Measurements from ENCODE around the gene BNC2. TPM values are rescaled to one million over a fixed set of nuclear protein-coding genes. Genes with fewer than 3 reads are reported as not detected.
A peak's percentile ranks its signal among the peaks of the same experiment; 100 is the strongest.

BNC2 gene
- polyA plus RNA-seq, 4 donors = 0.81 to 11.1 (median 1.3) TPM; not detected in 1

DNA sequence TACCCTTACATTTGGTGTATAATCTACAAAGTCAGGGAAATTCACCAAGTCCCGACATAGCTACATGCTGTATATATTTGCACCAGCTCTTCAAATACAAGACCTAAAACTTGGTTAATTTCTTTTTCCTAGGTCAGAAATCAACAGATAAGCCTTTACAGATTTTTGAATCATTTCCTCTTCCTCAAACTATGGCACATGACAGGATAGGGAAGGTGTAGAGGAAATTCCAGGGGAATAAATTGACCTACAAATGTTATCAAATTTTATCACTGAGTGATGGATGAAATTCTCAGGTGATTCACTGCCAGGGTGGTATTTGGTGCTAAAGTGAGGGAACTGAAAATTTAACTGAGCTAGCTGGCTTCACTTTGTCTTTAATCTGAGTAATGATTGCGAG, 360.0 kb downstream of the BNC2 start:
- Histone ChIP-seq H3K4me1 (ENCODE audit: control insufficient read depth in 3 of 3, insufficient read depth in 2 of 3, low read depth in 1 of 3, low read length in 2 of 3) (peaks cover 0 to 3% (median 0%) of the 10 kb centered on the region in 3 donors), H3K4me3 (ENCODE audit: low read depth in 1 of 3, low read length in 3 of 3) (no peak overlapping the region), H3K9me3 (ENCODE audit: control insufficient read depth in 2 of 2, insufficient read depth in 1 of 2, low read depth in 1 of 2, low read length in 1 of 2) (no peaks in the 10 kb centered on the region), H3K27ac (ENCODE audit: low read depth in 1 of 3, low read length in 2 of 3) (no peak overlapping the region), H3K36me3 (ENCODE audit: control insufficient read depth in 3 of 3, insufficient read depth in 2 of 3, low read depth in 1 of 3, low read length in 3 of 3) (no peaks in the 10 kb centered on the region), H3K27me3 (ENCODE audit: control insufficient read depth in 3 of 3, insufficient read depth in 3 of 3, low read length in 3 of 3) (peaks cover 0 to 5% (median 0%) of the 10 kb centered on the region in 3 donors)
- DNase-seq (no peak), FAIRE-seq (no peak)
- 86 to 89% (median 89%) methylated on average over 2 of the region's 2 CpGs for WGBS, 3 donors

DNA sequence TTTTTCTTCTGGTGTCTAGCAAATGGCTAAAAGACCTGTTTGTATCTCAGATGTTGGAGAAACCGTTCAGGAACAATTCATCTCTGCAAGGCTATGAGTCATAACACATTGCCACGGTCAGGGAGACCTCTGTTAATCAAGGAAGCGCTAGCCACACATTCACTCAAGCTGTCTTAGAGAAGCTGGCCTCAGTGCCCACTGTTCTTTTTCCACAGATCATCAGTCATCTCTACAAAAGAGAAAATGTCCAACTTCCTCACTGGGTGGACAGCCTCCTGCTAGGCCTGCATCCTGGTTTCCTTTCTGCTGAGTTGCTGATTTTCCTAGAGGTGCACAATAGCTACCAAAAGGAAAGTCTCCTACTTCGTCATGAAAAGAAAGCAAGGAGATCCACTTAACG, 360.5 kb downstream of the BNC2 start:
- DNase-seq (no peak), FAIRE-seq (no peak)
- Histone ChIP-seq H3K36me3 (ENCODE audit: control insufficient read depth in 3 of 3, insufficient read depth in 2 of 3, low read depth in 1 of 3, low read length in 3 of 3) (no peaks in the 10 kb centered on the region), H3K4me1 (ENCODE audit: control insufficient read depth in 3 of 3, insufficient read depth in 2 of 3, low read depth in 1 of 3, low read length in 2 of 3) (no peaks in the 10 kb centered on the region), H3K27ac (ENCODE audit: low read depth in 1 of 3, low read length in 2 of 3) (no peak overlapping the region), H3K9me3 (ENCODE audit: control insufficient read depth in 2 of 2, insufficient read depth in 1 of 2, low read depth in 1 of 2, low read length in 1 of 2) (no peaks in the 10 kb centered on the region), H3K4me3 (ENCODE audit: low read depth in 1 of 3, low read length in 3 of 3) (no peak overlapping the region), H3K27me3 (ENCODE audit: control insufficient read depth in 3 of 3, insufficient read depth in 3 of 3, low read length in 3 of 3) (peaks cover 0 to 1% (median 0%) of the 10 kb centered on the region in 3 donors)
- 60 to 66% (median 63%) methylated on average over 5 of the region's 5 CpGs for WGBS, 3 donors

DNA sequence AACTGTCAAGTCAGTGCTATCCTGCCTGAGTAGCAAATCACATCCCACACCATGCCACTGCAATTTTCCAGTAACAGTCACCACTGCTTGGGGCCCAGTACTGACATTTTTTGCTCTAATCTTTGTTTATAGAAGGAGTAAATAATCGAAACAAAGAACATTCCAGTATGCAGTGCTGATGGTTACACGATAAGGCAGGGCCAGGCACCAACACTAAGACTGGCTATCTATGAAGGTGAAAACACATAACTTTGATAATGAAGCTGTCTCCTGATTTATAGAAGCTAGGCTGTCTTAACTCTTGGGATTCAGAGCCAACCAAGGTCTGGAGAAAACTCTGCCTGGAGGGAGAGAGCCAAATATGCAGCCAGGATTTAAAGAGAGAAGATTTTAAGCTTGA, 365.3 kb downstream of the BNC2 start:
- no peak for DNase-seq
- Histone ChIP-seq H3K36me3 (ENCODE audit: control insufficient read depth in 3 of 3, insufficient read depth in 2 of 3, low read depth in 1 of 3, low read length in 3 of 3) (no peaks in the 10 kb centered on the region), H3K9me3 (ENCODE audit: control insufficient read depth in 2 of 2, insufficient read depth in 1 of 2, low read depth in 1 of 2, low read length in 1 of 2) (no peaks in the 10 kb centered on the region), H3K27ac (ENCODE audit: low read depth in 1 of 3, low read length in 2 of 3) (peak overlapping the region in 1 of 3 donors; percentile 17), H3K4me3 (ENCODE audit: low read depth in 1 of 3, low read length in 3 of 3) (no peak overlapping the region), H3K27me3 (ENCODE audit: control insufficient read depth in 3 of 3, insufficient read depth in 3 of 3, low read length in 3 of 3) (no peaks in the 10 kb centered on the region), H3K4me1 (ENCODE audit: control insufficient read depth in 3 of 3, insufficient read depth in 2 of 3, low read depth in 1 of 3, low read length in 2 of 3) (no peaks in the 10 kb centered on the region)
- no peak for FAIRE-seq
- WGBS, 3 donors = 9 to 36% (median 32%) methylated on average over 2 of the region's 2 CpGs

GRCh38 chr9:16501726-16502125, 368.7 kb downstream of the BNC2 start:
- DNase-seq (no peak), FAIRE-seq (no peak)
- no peaks in the 10 kb centered on the region for H3K4me1 ChIP-seq (ENCODE audit: control insufficient read depth in 3 of 3, insufficient read depth in 2 of 3, low read depth in 1 of 3, low read length in 2 of 3)
- H3K27ac ChIP-seq (ENCODE audit: low read depth in 1 of 3, low read length in 2 of 3) = no peak overlapping the region
- no peaks in the 10 kb centered on the region for H3K36me3 ChIP-seq (ENCODE audit: control insufficient read depth in 3 of 3, insufficient read depth in 2 of 3, low read depth in 1 of 3, low read length in 3 of 3)
- no peak overlapping the region for H3K4me3 ChIP-seq (ENCODE audit: low read depth in 1 of 3, low read length in 3 of 3)
- H3K27me3 ChIP-seq (ENCODE audit: control insufficient read depth in 3 of 3, insufficient read depth in 3 of 3, low read length in 3 of 3) = no peaks in the 10 kb centered on the region
- no peaks in the 10 kb centered on the region for H3K9me3 ChIP-seq (ENCODE audit: control insufficient read depth in 2 of 2, insufficient read depth in 1 of 2, low read depth in 1 of 2, low read length in 1 of 2)
- 86 to 94% (median 91%) methylated on average over 2 of the region's 2 CpGs for WGBS, 3 donors

DNA sequence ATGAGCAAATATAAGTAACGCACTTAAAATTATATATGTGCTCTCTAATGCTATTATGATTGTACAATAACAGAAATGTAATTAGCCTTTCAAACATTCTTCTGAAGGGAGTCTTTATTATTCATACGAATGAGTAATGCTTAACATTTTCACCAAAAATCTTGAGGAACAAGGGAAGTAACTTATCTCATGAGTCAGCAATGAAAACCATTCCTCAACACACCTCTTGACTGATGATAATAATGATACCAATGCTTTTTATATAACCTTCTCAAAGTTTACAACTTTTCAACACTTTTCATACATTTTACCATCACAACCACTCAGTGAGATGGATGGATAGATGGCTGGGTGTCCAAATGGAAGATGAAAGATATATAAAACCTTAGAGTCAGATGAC, 369.3 kb downstream of the BNC2 start:
- no peaks in the 10 kb centered on the region for H3K4me1 ChIP-seq (ENCODE audit: control insufficient read depth in 3 of 3, insufficient read depth in 2 of 3, low read depth in 1 of 3, low read length in 2 of 3)
- H3K36me3 ChIP-seq (ENCODE audit: control insufficient read depth in 3 of 3, insufficient read depth in 2 of 3, low read depth in 1 of 3, low read length in 3 of 3) = no peaks in the 10 kb centered on the region
- no peak overlapping the region for H3K27ac ChIP-seq (ENCODE audit: low read depth in 1 of 3, low read length in 2 of 3)
- FAIRE-seq = no peak
- DNase-seq = no peak
- 90 to 97% (median 94%) methylated on average over 2 of the region's 2 CpGs for WGBS, 3 donors
- H3K4me3 ChIP-seq (ENCODE audit: low read depth in 1 of 3, low read length in 3 of 3) = no peak overlapping the region
- H3K9me3 ChIP-seq (ENCODE audit: control insufficient read depth in 2 of 2, insufficient read depth in 1 of 2, low read depth in 1 of 2, low read length in 1 of 2) = no peaks in the 10 kb centered on the region
- H3K27me3 ChIP-seq (ENCODE audit: control insufficient read depth in 3 of 3, insufficient read depth in 3 of 3, low read length in 3 of 3) = no peaks in the 10 kb centered on the region

DNA sequence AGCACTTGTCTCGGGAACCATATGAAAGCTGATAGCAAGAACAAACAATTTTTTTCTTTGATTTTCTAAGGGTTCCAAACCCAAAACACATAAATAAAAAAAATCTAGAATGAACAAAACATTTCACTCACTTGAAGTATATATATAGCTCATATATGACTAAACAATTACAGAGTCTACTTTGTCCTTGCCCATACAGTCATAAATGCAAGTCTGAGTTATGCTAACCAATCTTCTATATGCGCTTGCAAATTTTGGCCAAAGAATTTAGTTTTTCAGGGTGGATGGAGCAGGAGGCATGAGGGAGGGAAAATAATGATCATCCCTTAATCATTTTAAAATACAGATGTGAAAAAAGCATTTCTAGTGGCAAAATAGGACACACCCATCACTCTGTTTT, 370.1 kb downstream of the BNC2 start:
- Histone ChIP-seq H3K4me1 (ENCODE audit: control insufficient read depth in 3 of 3, insufficient read depth in 2 of 3, low read depth in 1 of 3, low read length in 2 of 3) (no peaks in the 10 kb centered on the region), H3K27ac (ENCODE audit: low read depth in 1 of 3, low read length in 2 of 3) (no peak overlapping the region), H3K27me3 (ENCODE audit: control insufficient read depth in 3 of 3, insufficient read depth in 3 of 3, low read length in 3 of 3) (no peaks in the 10 kb centered on the region), H3K9me3 (ENCODE audit: control insufficient read depth in 2 of 2, insufficient read depth in 1 of 2, low read depth in 1 of 2, low read length in 1 of 2) (no peaks in the 10 kb centered on the region), H3K4me3 (ENCODE audit: low read depth in 1 of 3, low read length in 3 of 3) (no peak overlapping the region), H3K36me3 (ENCODE audit: control insufficient read depth in 3 of 3, insufficient read depth in 2 of 3, low read depth in 1 of 3, low read length in 3 of 3) (no peaks in the 10 kb centered on the region)
- no peak for DNase-seq
- WGBS, 3 donors = 61 to 84% (median 71%) methylated on average over 2 of the region's 2 CpGs
- no peak for FAIRE-seq

DNA sequence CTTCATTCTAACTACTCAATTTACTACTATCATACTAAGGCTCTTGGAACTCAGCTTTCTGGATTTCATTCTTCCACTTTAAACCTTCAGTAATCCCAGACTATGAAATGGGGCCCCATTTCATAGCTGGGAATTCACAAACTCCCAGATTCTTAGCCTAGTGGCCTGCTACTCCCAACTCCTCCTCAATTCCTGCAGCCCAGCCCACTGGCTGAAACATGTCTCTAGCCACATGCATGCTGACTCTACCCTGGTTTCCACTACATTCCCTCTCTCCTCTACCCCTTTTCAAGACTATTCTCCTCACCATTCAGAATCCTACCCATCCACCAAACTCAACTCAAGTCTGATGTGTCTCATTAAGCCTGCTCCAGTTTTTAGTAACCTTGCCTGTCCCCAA, 370.6 kb downstream of the BNC2 start:
- FAIRE-seq (no peak), DNase-seq (no peak)
- no peaks in the 10 kb centered on the region for H3K27me3 ChIP-seq (ENCODE audit: control insufficient read depth in 3 of 3, insufficient read depth in 3 of 3, low read length in 3 of 3)
- H3K27ac ChIP-seq (ENCODE audit: low read depth in 1 of 3, low read length in 2 of 3) = no peak overlapping the region
- H3K4me3 ChIP-seq (ENCODE audit: low read depth in 1 of 3, low read length in 3 of 3) = no peak overlapping the region
- no peaks in the 10 kb centered on the region for H3K9me3 ChIP-seq (ENCODE audit: control insufficient read depth in 2 of 2, insufficient read depth in 1 of 2, low read depth in 1 of 2, low read length in 1 of 2)
- H3K4me1 ChIP-seq (ENCODE audit: control insufficient read depth in 3 of 3, insufficient read depth in 2 of 3, low read depth in 1 of 3, low read length in 2 of 3) = no peaks in the 10 kb centered on the region
- no peaks in the 10 kb centered on the region for H3K36me3 ChIP-seq (ENCODE audit: control insufficient read depth in 3 of 3, insufficient read depth in 2 of 3, low read depth in 1 of 3, low read length in 3 of 3)

DNA sequence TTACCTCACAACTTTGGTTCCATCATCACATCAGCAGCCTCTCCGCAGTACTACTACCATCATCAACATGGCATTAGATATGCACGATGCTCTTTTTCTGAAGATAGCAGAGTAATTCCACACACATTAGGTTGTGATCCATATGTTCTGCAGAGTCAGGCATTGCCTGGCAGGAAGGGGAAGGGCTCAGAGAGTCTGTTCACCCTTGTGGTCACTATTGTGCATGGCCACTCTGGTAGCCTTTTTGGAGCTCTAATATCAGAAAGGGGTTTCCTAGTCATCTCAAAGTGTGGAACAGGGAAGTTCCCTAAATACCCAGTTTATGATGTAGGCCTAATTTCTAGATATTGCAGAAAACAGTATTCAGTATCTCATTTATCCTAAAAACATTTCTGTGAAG, 373.6 kb downstream of the BNC2 start:
- H3K27me3 ChIP-seq (ENCODE audit: control insufficient read depth in 3 of 3, insufficient read depth in 3 of 3, low read length in 3 of 3) = no peaks in the 10 kb centered on the region
- WGBS, 3 donors = 91 to 96% (median 91%) methylated on average over 2 of the region's 2 CpGs
- no peaks in the 10 kb centered on the region for H3K9me3 ChIP-seq (ENCODE audit: control insufficient read depth in 2 of 2, insufficient read depth in 1 of 2, low read depth in 1 of 2, low read length in 1 of 2)
- H3K27ac ChIP-seq (ENCODE audit: low read depth in 1 of 3, low read length in 2 of 3) = no peak overlapping the region
- no peak for FAIRE-seq
- DNase-seq = no peak
- H3K4me3 ChIP-seq (ENCODE audit: low read depth in 1 of 3, low read length in 3 of 3) = no peak overlapping the region
- no peaks in the 10 kb centered on the region for H3K4me1 ChIP-seq (ENCODE audit: control insufficient read depth in 3 of 3, insufficient read depth in 2 of 3, low read depth in 1 of 3, low read length in 2 of 3)
- H3K36me3 ChIP-seq (ENCODE audit: control insufficient read depth in 3 of 3, insufficient read depth in 2 of 3, low read depth in 1 of 3, low read length in 3 of 3) = no peaks in the 10 kb centered on the region

DNA sequence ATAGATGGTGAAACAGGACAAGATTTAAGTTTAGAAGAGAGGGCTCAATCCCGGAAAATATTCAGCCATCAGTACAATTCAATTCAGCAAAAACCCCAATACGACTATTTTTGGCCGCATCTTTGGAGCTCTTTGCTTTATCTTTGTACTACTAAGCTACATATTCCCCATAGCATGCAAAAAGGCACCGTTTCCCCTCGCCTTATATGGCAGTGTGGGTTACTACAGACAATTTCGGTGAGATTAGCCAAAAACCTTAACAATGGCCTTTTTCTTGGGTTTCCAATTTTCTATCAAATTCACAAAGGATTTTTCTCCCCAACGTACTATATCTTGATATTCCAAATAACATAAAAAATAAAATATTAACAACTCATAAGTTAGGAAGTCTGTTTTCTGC, 382.6 kb downstream of the BNC2 start:
- no peaks in the 10 kb centered on the region for H3K36me3 ChIP-seq (ENCODE audit: control insufficient read depth in 3 of 3, insufficient read depth in 2 of 3, low read depth in 1 of 3, low read length in 3 of 3)
- no peaks in the 10 kb centered on the region for H3K27me3 ChIP-seq (ENCODE audit: control insufficient read depth in 3 of 3, insufficient read depth in 3 of 3, low read length in 3 of 3)
- no peak overlapping the region for H3K4me3 ChIP-seq (ENCODE audit: low read depth in 1 of 3, low read length in 3 of 3)
- FAIRE-seq = no peak
- H3K27ac ChIP-seq (ENCODE audit: low read depth in 1 of 3, low read length in 2 of 3) = no peak overlapping the region
- no peaks in the 10 kb centered on the region for H3K4me1 ChIP-seq (ENCODE audit: control insufficient read depth in 3 of 3, insufficient read depth in 2 of 3, low read depth in 1 of 3, low read length in 2 of 3)
- H3K9me3 ChIP-seq (ENCODE audit: control insufficient read depth in 2 of 2, insufficient read depth in 1 of 2, low read depth in 1 of 2, low read length in 1 of 2) = no peaks in the 10 kb centered on the region
- WGBS, 3 donors = 68 to 77% (median 69%) methylated on average over 7 of the region's 7 CpGs
- DNase-seq = no peak
